GM21717 (cell line): Measurements from ENCODE around the gene ABHD6.
"Not testable (repeated sequence)": the region's sequence is repeated elsewhere in the genome, so short reads cannot be mapped to it uniquely, and the experiment has no call there.

Experiments
- ATAC-seq: cut with Tn5 transposase; IDR thresholded peaks from one replicate; pipeline ENCODE4 v1.9.1; 2021; ENCODE audit warnings: mild to moderate bottlenecking, moderate library complexity; ENCODE audit not compliant: unreplicated experiment

The ABHD6 gene

GRCh38 chr3:58237238-58237940, at the start of gene ABHD6:
ABHD6 (plus strand) TSS chr3:58237792; CDS start chr3:58256587, 18,795 bp downstream.
- ATAC-seq = peak; percentile 79

GRCh38 chr3:58188173-58188564, 49.4 kb upstream of the ABHD6 start:
- ATAC-seq = no peak

GRCh38 chr3:58188921-58189451, 48.6 kb upstream of the ABHD6 start:
- no peak for ATAC-seq

GRCh38 chr3:58189691-58190090, 47.9 kb upstream of the ABHD6 start:
- ATAC-seq = no peak

GRCh38 chr3:58190291-58190690, 47.3 kb upstream of the ABHD6 start:
- ATAC-seq = no peak

GRCh38 chr3:58190882-58191281, 46.7 kb upstream of the ABHD6 start:
- ATAC-seq = no peak

- ATAC-seq = no peak
Measured at GRCh38 chr3:58191361-58191991, 46.1 kb upstream of the ABHD6 start.

- ATAC-seq = no peak
Measured at GRCh38 chr3:58192069-58192468, 45.5 kb upstream of the ABHD6 start.

GRCh38 chr3:58193682-58194407, 43.7 kb upstream of the ABHD6 start:
- ATAC-seq = no peak

- no peak for ATAC-seq
Measured at GRCh38 chr3:58197588-58197987, 40.0 kb upstream of the ABHD6 start.

GRCh38 chr3:58198362-58198761, 39.2 kb upstream of the ABHD6 start:
- no peak for ATAC-seq

- ATAC-seq = no peak
Measured at GRCh38 chr3:58198804-58199203, 38.8 kb upstream of the ABHD6 start.

GRCh38 chr3:58200121-58200709, 37.4 kb upstream of the ABHD6 start:
- no peak for ATAC-seq

- no peak for ATAC-seq
Measured at GRCh38 chr3:58200846-58201355, 36.7 kb upstream of the ABHD6 start.

GRCh38 chr3:58201451-58201850, 36.1 kb upstream of the ABHD6 start:
- not testable (repeated sequence) for ATAC-seq

- ATAC-seq = peak; percentile 85
Measured at GRCh38 chr3:58202917-58203360, 34.7 kb upstream of the ABHD6 start.

- no peak for ATAC-seq
Measured at GRCh38 chr3:58203541-58203940, 34.1 kb upstream of the ABHD6 start.

- no peak for ATAC-seq
Measured at GRCh38 chr3:58204720-58205119, 32.9 kb upstream of the ABHD6 start.

- no peak for ATAC-seq
Measured at GRCh38 chr3:58205981-58206380, 31.6 kb upstream of the ABHD6 start.

- no peak for ATAC-seq
Measured at GRCh38 chr3:58206406-58207011, 31.1 kb upstream of the ABHD6 start.

- ATAC-seq = no peak
Measured at GRCh38 chr3:58207954-58208353, 29.6 kb upstream of the ABHD6 start.
